IMR-90 (cell line): ENCODE measurements around the gene FCHSD2. TPM values are rescaled to one million over a fixed set of nuclear protein-coding genes. Genes with fewer than 3 reads are reported as not detected.

Source experiments
- ATAC-seq: fragments of 200-7000 bp; cut with Tn5 transposase; 2 replicates; pipeline ENCODE4 v1.9.1; 2020; ENCODE audit warnings: low read depth, mild to moderate bottlenecking, moderate library complexity
- BruUV-seq: library from RNA; stranded (reverse); fragments of 400-500 nt; replicated peaks from 2 replicates; lab custom pipeline; 2021; lab: Mats Ljungman, UMichigan
- CTCF ChIA-PET: fragments of 300-600 bp; formaldehyde crosslinking; extraction: SDS; loops from one replicate; lab custom pipeline; 2021; ENCODE audit warnings: antibody characterized with exemption; lab: Yijun Ruan, JAX
- POLR2A ChIA-PET: fragments of 300-600 bp; sonication (Branson Sonifier 250); formaldehyde crosslinking; loops from one replicate; lab custom pipeline; 2022; ENCODE audit warnings: antibody characterized with exemption; ENCODE audit not compliant: unreplicated experiment; lab: Charles Lee
- DNase-seq: peaks from one replicate; pipeline ENCODE4 v3.0.0; 2013
- H2AFZ ChIP-seq: replicated peaks from 2 replicates; pipeline ENCODE3; 2013; ENCODE audit warnings: low read length, mild to moderate bottlenecking; ENCODE audit not compliant: poor library complexity
- H2AK5ac ChIP-seq: 2 replicates; pipeline ENCODE4 v1.6.1; 2013; ENCODE audit warnings: low read depth, low read length, inconsistent platforms
- H2AK9ac ChIP-seq: replicated peaks from 2 replicates; pipeline ENCODE3; 2013; ENCODE audit warnings: mild to moderate bottlenecking, low read depth, low read length, moderate library complexity; ENCODE audit not compliant: poor library complexity
- H2BK120ac ChIP-seq: 2 replicates; pipeline ENCODE4 v1.6.1; 2013; ENCODE audit warnings: low read depth, low read length, inconsistent platforms
- H2BK15ac ChIP-seq: 3 replicates; pipeline ENCODE4 v1.6.1; 2013; ENCODE audit warnings: low read depth, low read length, inconsistent platforms
- H2BK20ac ChIP-seq: 2 replicates; pipeline ENCODE4 v1.6.1; 2013; ENCODE audit warnings: low read depth, mild to moderate bottlenecking, inconsistent platforms, low read length, moderate library complexity
- H2BK5ac ChIP-seq: 2 replicates; pipeline ENCODE4 v1.6.1; 2013; ENCODE audit warnings: mild to moderate bottlenecking, low read depth, low read length, inconsistent platforms; ENCODE audit not compliant: poor library complexity, severe bottlenecking
- H3K14ac ChIP-seq: replicated peaks from 2 replicates; pipeline ENCODE4 v1.6.1; 2013; ENCODE audit warnings: low read depth, low read length, inconsistent platforms
- H3K18ac ChIP-seq: 2 replicates; pipeline ENCODE4 v1.6.1; 2013; ENCODE audit warnings: low read depth, low read length, control low read depth
- H3K23ac ChIP-seq: 2 replicates; pipeline ENCODE4 v1.6.1; 2013; ENCODE audit warnings: low read depth, low read length, inconsistent platforms
- H3K27ac ChIP-seq: 2 replicates; pipeline ENCODE4 v1.5.1; 2013; ENCODE audit warnings: mild to moderate bottlenecking, control low read depth, low read length; ENCODE audit not compliant: insufficient read depth
- H3K27me3 ChIP-seq: 2 replicates; pipeline ENCODE4 v1.6.1; 2013; ENCODE audit warnings: low read length; ENCODE audit not compliant: control insufficient read depth, insufficient read depth
- H3K36me3 ChIP-seq: 2 replicates; pipeline ENCODE4 v1.6.1; 2013; ENCODE audit warnings: low read length, mixed read lengths; ENCODE audit not compliant: control insufficient read depth, insufficient read depth
- H3K4ac ChIP-seq: 2 replicates; pipeline ENCODE4 v1.6.1; 2013; ENCODE audit warnings: low read depth, low read length, inconsistent platforms
- H3K4me1 ChIP-seq: 2 replicates; pipeline ENCODE4 v1.6.1; 2013; ENCODE audit warnings: low read length, mixed read lengths; ENCODE audit not compliant: control insufficient read depth, insufficient read depth
- H3K4me2 ChIP-seq: 2 replicates; pipeline ENCODE4 v1.6.1; 2013; ENCODE audit warnings: low read depth, mild to moderate bottlenecking, control low read depth, low read length, moderate library complexity
- H3K4me3 ChIP-seq: 2 replicates; pipeline ENCODE4 v1.5.1; 2013; ENCODE audit warnings: low read depth, mild to moderate bottlenecking, control low read depth, low read length, moderate library complexity; ENCODE audit not compliant: insufficient read depth
- H3K56ac ChIP-seq: 2 replicates; pipeline ENCODE4 v1.6.1; 2013; ENCODE audit warnings: low read length, inconsistent platforms; ENCODE audit not compliant: insufficient read depth; ENCODE audit errors: extremely low read depth
- H3K79me1 ChIP-seq, 2 experiments: 2 replicates each; pipeline ENCODE4 v1.6.1; 2013; ENCODE audit warnings: low read length in 2 of 2, inconsistent platforms in 1 of 2, low read depth in 1 of 2
- H3K9ac ChIP-seq: 2 replicates; pipeline ENCODE4 v1.6.1; 2013; ENCODE audit warnings: low read depth, low read length, control low read depth
- H3K9me1 ChIP-seq: 2 replicates; pipeline ENCODE4 v1.6.1; 2013; ENCODE audit warnings: low read length, inconsistent platforms; ENCODE audit not compliant: insufficient read depth
- H3K9me3 ChIP-seq: 2 replicates; pipeline ENCODE4 v1.6.1; 2013; ENCODE audit warnings: low read length; ENCODE audit not compliant: control insufficient read depth, insufficient read depth
- H4K20me1 ChIP-seq: 2 replicates; pipeline ENCODE4 v1.6.1; 2013; ENCODE audit warnings: low read length, inconsistent platforms; ENCODE audit not compliant: insufficient read depth
- H4K5ac ChIP-seq: 2 replicates; pipeline ENCODE4 v1.6.1; 2013; ENCODE audit warnings: mild to moderate bottlenecking, low read depth, low read length, control low read depth
- H4K8ac ChIP-seq, 2 experiments: 2 replicates each; pipeline ENCODE4 v1.6.1; 2013; ENCODE audit warnings: low read depth in 2 of 2, low read length in 2 of 2, control low read depth in 1 of 2, inconsistent platforms in 1 of 2
- H4K91ac ChIP-seq: 2 replicates; pipeline ENCODE4 v1.6.1; 2013; ENCODE audit warnings: low read depth, low read length, inconsistent platforms; ENCODE audit not compliant: insufficient read depth
- BHLHE40 ChIP-seq: fragments of 150-350 bp; IDR thresholded peaks from 2 replicates; pipeline ENCODE4 v1.6.1; 2016; ENCODE audit warnings: mild to moderate bottlenecking, low read depth, low read length
- CEBPB ChIP-seq: IDR thresholded peaks from 2 replicates; pipeline ENCODE4 v1.6.1; 2012; ENCODE audit warnings: low read depth, low read length, improper control_type of control experiment
- CHD1 ChIP-seq: IDR thresholded peaks from 2 replicates; pipeline ENCODE4 v1.6.1; 2012; ENCODE audit warnings: low read depth, low read length, improper control_type of control experiment
- CTCF ChIP-seq: conservative IDR thresholded peaks from 2 replicates; pipeline ENCODE4 v1.5.1; 2012; ENCODE audit warnings: mild to moderate bottlenecking, low read depth, low read length, improper control_type of control experiment
- ELK1 ChIP-seq: fragments of 150-350 bp; IDR thresholded peaks from 2 replicates; pipeline ENCODE4 v1.6.1; 2016; ENCODE audit warnings: low read depth, mild to moderate bottlenecking, low read length, moderate library complexity, borderline replicate concordance
- FOS ChIP-seq: fragments of 150-350 bp; IDR thresholded peaks from 2 replicates; pipeline ENCODE4 v1.6.1; 2016; ENCODE audit warnings: low read depth, low read length
- MAFK ChIP-seq: IDR thresholded peaks from 2 replicates; pipeline ENCODE4 v1.6.1; 2012; ENCODE audit warnings: low read depth, low read length, improper control_type of control experiment
- MAZ ChIP-seq: IDR thresholded peaks from 2 replicates; pipeline ENCODE4 v1.6.1; 2012; ENCODE audit warnings: low read depth, mild to moderate bottlenecking, low read length, improper control_type of control experiment, moderate library complexity, borderline replicate concordance
- MXI1 ChIP-seq: IDR thresholded peaks from 2 replicates; pipeline ENCODE4 v1.6.1; 2012; ENCODE audit warnings: low read depth, mild to moderate bottlenecking, low read length, moderate library complexity, borderline replicate concordance
- NFE2L2 ChIP-seq: fragments of 150-350 bp; IDR thresholded peaks from 2 replicates; pipeline ENCODE4 v1.6.1; 2016; ENCODE audit warnings: low read depth, mild to moderate bottlenecking, low read length
- POLR2A ChIP-seq: IDR thresholded peaks from 2 replicates; pipeline ENCODE4 v1.6.1; 2012; ENCODE audit warnings: mild to moderate bottlenecking, low read depth, low read length
- RAD21 ChIP-seq: IDR thresholded peaks from 2 replicates; pipeline ENCODE4 v1.6.1; 2012; ENCODE audit warnings: low read length, improper control_type of control experiment
- RCOR1 ChIP-seq: IDR thresholded peaks from 2 replicates; pipeline ENCODE4 v1.6.1; 2012; ENCODE audit warnings: mild to moderate bottlenecking, low read length, improper control_type of control experiment; ENCODE audit not compliant: insufficient replicate concordance
- RFX5 ChIP-seq: IDR thresholded peaks from 2 replicates; pipeline ENCODE4 v1.8.0; 2012; ENCODE audit warnings: low read depth, mild to moderate bottlenecking, low read length, moderate library complexity
- SMC3 ChIP-seq: fragments of 150-350 bp; IDR thresholded peaks from 2 replicates; pipeline ENCODE4 v1.6.1; 2016; ENCODE audit warnings: low read depth, mild to moderate bottlenecking, antibody characterized with exemption, low read length, moderate library complexity
- USF2 ChIP-seq: fragments of 150-350 bp; IDR thresholded peaks from 2 replicates; pipeline ENCODE4 v1.6.1; 2017; ENCODE audit warnings: mild to moderate bottlenecking, antibody characterized with exemption, low read length, low read depth
- dilution Hi-C: fragments of 300-500 bp; cut with HindIII; formaldehyde crosslinking; loops from one replicate; pipeline ENCODE4 v1.14.3; 2018; ENCODE audit warnings: low sequenced_read_pairs; ENCODE audit not compliant: unreplicated experiment
- in situ Hi-C: fragments of 300-500 bp; cut with MboI; formaldehyde crosslinking; loops from 3 replicates; pipeline ENCODE4 v1.14.3; 2019; ENCODE audit warnings: low sequenced_read_pairs, inconsistent platforms, mixed read lengths
- intact Hi-C: fragments of 100-400 bp; cut with micrococcal nuclease; formaldehyde crosslinking; loops from 2 replicates; pipeline ENCODE4 v1.10.0; 2022
- polyA plus RNA-seq, 3 experiments: library from polyadenylated mRNA; depleted of rRNA; stranded (reverse); fragments of >200 nt; gene quantifications; 2 replicates each; pipeline ENCODE4 v1.2.3, GENCODE V29; 2012; ENCODE audit warnings: low replicate concordance in 1 of 3
- total RNA-seq: library from RNA; depleted of rRNA; stranded (reverse); fragments of >200 nt; gene quantifications from 2 replicates; pipeline ENCODE4 v1.2.3, GENCODE V29; 2012

FCHSD2 gene
- total and polyA plus RNA-seq, 2 of the 4 experiments (the other 2 are of a cell fraction), result 5.9 to 18.7 TPM

GRCh38 chr11:73077454-73077853 is 64.7 kb downstream of the FCHSD2 start:
- in situ Hi-C loops (no loop called here), intact Hi-C loops (no loop called here), dilution Hi-C loops (no loop called here)
- Histone ChIP-seq H4K8ac (no peak overlapping the region), H3K79me1 (peaks cover 11 to 33% of the 10 kb centered on the region in 2 experiments), H2BK15ac (no peak overlapping the region), H3K4me1 (no peaks in the 10 kb centered on the region), H3K9me1 (no peaks in the 10 kb centered on the region), H3K56ac (no peak overlapping the region), H3K27me3 (no peaks in the 10 kb centered on the region), H3K36me3 (peaks cover 4% of the 10 kb centered on the region; the same call in 1 of the 2 replicates), H3K18ac (no peak overlapping the region), H2BK5ac (no peak overlapping the region), H3K9me3 (peaks cover 4% of the 10 kb centered on the region), H3K9ac (no peak overlapping the region), H3K23ac (no peak overlapping the region), H2AK5ac (no peak overlapping the region), H4K5ac (no peak overlapping the region), H2BK20ac (no peak overlapping the region), H3K4me3 (no peak overlapping the region), H2AK9ac (no peak overlapping the region), H4K20me1 (peaks cover 4% of the 10 kb centered on the region; the same call in 1 of the 2 replicates), H3K27ac (no peak overlapping the region), H3K4ac (no peak overlapping the region), H4K91ac (no peak overlapping the region), H2AFZ (no peak overlapping the region), H2BK120ac (no peak overlapping the region), H3K4me2 (no peak overlapping the region), H3K14ac (no peak overlapping the region)
- BruUV-seq, result no TSS peak
- CTCF ChIA-PET, result no interaction called here
- DNase-seq (peak; percentile 33), ATAC-seq (no peak)
- TF ChIP-seq CTCF (no peak), SMC3 (no peak), MAZ (no peak), RAD21 (no peak), BHLHE40 (no peak), CHD1 (no peak), MAFK (no peak), NFE2L2 (no peak), RFX5 (no peak), CEBPB (no peak), USF2 (no peak), POLR2A (no peak), ELK1 (no peak), RCOR1 (no peak), FOS (no peak), MXI1 (no peak)
- POLR2A ChIA-PET, result no interaction called here
